Measurements from ENCODE around the gene NBL1.

NBL1 gene

GRCh38 chr1:19694298-19694697 lies 50.2 kb downstream of the NBL1 start:
- H3K4me1 ChIP-seq (ENCODE audit: insufficient read depth, low read length), result no peaks in the 10 kb centered on the region
- no peaks in the 10 kb centered on the region for H3K9me3 ChIP-seq (ENCODE audit: insufficient read depth, low read depth, low read length)
- H3K9ac ChIP-seq (ENCODE audit: low read depth, low read length), result no peak overlapping the region
- H3K27ac ChIP-seq (ENCODE audit: low read length), result no peak overlapping the region
- no peaks in the 10 kb centered on the region for H3K36me3 ChIP-seq (ENCODE audit: insufficient read depth, low read depth, low read length)
- no peak overlapping the region for H3K4me3 ChIP-seq (ENCODE audit: low read length)
- H3K27me3 ChIP-seq (ENCODE audit: insufficient read depth, low read length), result no peaks in the 10 kb centered on the region

DNA sequence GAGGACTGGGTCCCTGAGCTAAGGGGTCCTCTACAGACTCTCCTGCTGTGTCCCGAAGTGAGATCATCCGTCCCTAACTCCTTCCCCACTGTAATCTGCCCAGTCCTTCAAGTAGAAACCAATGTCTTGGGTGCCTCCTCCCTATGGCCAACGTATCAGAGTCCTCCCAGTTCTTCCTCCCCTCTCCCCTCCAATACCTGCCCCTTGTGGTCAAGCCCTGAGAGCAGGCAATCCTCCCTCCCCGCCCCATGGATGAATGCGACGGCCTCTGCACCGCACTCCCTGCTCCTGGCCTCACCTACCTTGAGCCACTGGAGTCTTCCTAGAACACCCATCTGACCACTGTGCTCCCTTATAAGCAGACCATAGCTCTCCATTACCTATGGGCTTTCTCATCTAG lies 51.7 kb downstream of the NBL1 start:
- no peak overlapping the region for H3K9ac ChIP-seq (ENCODE audit: low read depth, low read length)
- H3K27ac ChIP-seq (ENCODE audit: low read length), result no peak overlapping the region
- H3K27me3 ChIP-seq (ENCODE audit: insufficient read depth, low read length), result no peaks in the 10 kb centered on the region
- no peaks in the 10 kb centered on the region for H3K4me1 ChIP-seq (ENCODE audit: insufficient read depth, low read length)
- no peaks in the 10 kb centered on the region for H3K36me3 ChIP-seq (ENCODE audit: insufficient read depth, low read depth, low read length)
- H3K4me3 ChIP-seq (ENCODE audit: low read length), result no peak overlapping the region
- H3K9me3 ChIP-seq (ENCODE audit: insufficient read depth, low read depth, low read length), result no peaks in the 10 kb centered on the region

DNA sequence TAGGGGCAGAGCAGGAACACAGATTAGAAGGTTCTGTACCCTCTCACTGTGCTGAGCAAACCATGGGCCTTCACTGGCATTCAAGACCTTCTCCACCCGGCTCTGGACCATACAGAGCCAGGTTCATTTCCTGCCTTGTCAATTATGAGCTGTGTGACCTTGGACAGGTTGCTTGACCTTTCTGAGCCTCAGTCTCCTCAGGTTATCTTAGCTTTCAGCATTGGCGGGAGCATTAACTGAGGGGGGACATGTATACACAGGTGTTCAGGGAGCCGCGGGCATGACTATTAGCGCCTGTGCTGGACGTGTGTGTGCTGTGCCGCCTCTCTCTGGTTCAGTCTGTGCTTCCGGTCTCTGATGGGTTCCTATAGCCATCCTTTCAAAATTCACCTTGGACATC lies 52.7 kb downstream of the NBL1 start:
- no peak overlapping the region for H3K9ac ChIP-seq (ENCODE audit: low read depth, low read length)
- no peak overlapping the region for H3K4me3 ChIP-seq (ENCODE audit: low read length)
- H3K27ac ChIP-seq (ENCODE audit: low read length), result no peak overlapping the region
- no peaks in the 10 kb centered on the region for H3K27me3 ChIP-seq (ENCODE audit: insufficient read depth, low read length)
- no peaks in the 10 kb centered on the region for H3K4me1 ChIP-seq (ENCODE audit: insufficient read depth, low read length)
- H3K36me3 ChIP-seq (ENCODE audit: insufficient read depth, low read depth, low read length), result no peaks in the 10 kb centered on the region
- H3K9me3 ChIP-seq (ENCODE audit: insufficient read depth, low read depth, low read length), result no peaks in the 10 kb centered on the region

DNA sequence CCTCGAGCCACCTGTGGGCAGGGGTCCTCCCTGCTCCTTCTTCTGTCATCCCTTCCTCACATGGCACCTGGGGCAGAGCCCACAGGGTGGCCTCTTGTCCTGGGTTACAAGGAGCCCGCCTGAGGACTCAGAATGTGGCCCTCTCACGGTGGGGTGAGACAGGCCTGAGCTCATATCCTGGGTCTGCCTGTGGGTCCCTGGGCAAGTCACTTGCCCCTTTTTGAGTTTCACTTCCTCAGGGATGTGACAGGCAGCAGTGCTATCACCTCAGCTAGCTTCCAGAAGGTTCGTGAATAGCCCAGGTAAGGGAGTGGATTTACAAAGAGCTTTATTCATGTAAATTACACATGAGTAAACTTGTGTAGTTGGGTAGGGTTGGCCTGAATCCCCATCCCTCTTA lies 54.1 kb downstream of the NBL1 start:
- H3K4me3 ChIP-seq (ENCODE audit: low read length), result no peak overlapping the region
- no peaks in the 10 kb centered on the region for H3K4me1 ChIP-seq (ENCODE audit: insufficient read depth, low read length)
- H3K9ac ChIP-seq (ENCODE audit: low read depth, low read length), result no peak overlapping the region
- H3K9me3 ChIP-seq (ENCODE audit: insufficient read depth, low read depth, low read length), result no peaks in the 10 kb centered on the region
- no peaks in the 10 kb centered on the region for H3K36me3 ChIP-seq (ENCODE audit: insufficient read depth, low read depth, low read length)
- no peaks in the 10 kb centered on the region for H3K27me3 ChIP-seq (ENCODE audit: insufficient read depth, low read length)
- H3K27ac ChIP-seq (ENCODE audit: low read length), result no peak overlapping the region

GRCh38 chr1:19700079-19700777 lies 56.1 kb downstream of the NBL1 start:
- no peaks in the 10 kb centered on the region for H3K36me3 ChIP-seq (ENCODE audit: insufficient read depth, low read depth, low read length)
- peaks cover 4% of the 10 kb centered on the region; the same call in 1 of the 2 replicates for H3K4me1 ChIP-seq (ENCODE audit: insufficient read depth, low read length)
- no peak overlapping the region for H3K9ac ChIP-seq (ENCODE audit: low read depth, low read length)
- H3K9me3 ChIP-seq (ENCODE audit: insufficient read depth, low read depth, low read length), result no peaks in the 10 kb centered on the region
- H3K4me3 ChIP-seq (ENCODE audit: low read length), result no peak overlapping the region
- no peak overlapping the region for H3K27ac ChIP-seq (ENCODE audit: low read length)
- no peaks in the 10 kb centered on the region for H3K27me3 ChIP-seq (ENCODE audit: insufficient read depth, low read length)

DNA sequence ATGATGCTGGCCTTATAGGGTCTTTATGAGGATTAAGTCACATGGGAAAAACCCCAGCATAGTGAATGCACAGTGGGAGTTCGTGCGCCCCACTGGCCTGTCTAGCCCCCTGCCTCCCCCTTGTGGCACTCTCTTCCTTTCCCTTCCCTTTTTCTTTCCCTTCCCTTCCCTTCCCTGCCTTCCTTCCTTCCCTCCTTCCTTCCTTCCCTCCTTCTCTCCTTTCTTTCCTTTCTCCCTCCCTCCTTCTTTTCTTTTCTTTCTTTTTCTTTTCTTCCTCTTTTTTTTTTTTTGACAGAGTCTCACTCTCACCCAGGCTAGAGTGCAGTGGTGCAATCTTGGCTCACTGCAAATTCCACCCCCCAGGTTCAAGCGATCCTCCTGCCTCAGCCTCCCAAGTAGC lies 59.2 kb downstream of the NBL1 start:
- peaks cover 4% of the 10 kb centered on the region; the same call in 1 of the 2 replicates for H3K4me1 ChIP-seq (ENCODE audit: insufficient read depth, low read length)
- H3K4me3 ChIP-seq (ENCODE audit: low read length), result no peak overlapping the region
- H3K9me3 ChIP-seq (ENCODE audit: insufficient read depth, low read depth, low read length), result no peaks in the 10 kb centered on the region
- H3K9ac ChIP-seq (ENCODE audit: low read depth, low read length), result no peak overlapping the region
- H3K36me3 ChIP-seq (ENCODE audit: insufficient read depth, low read depth, low read length), result no peaks in the 10 kb centered on the region
- no peak overlapping the region for H3K27ac ChIP-seq (ENCODE audit: low read length)
- H3K27me3 ChIP-seq (ENCODE audit: insufficient read depth, low read length), result no peaks in the 10 kb centered on the region

DNA sequence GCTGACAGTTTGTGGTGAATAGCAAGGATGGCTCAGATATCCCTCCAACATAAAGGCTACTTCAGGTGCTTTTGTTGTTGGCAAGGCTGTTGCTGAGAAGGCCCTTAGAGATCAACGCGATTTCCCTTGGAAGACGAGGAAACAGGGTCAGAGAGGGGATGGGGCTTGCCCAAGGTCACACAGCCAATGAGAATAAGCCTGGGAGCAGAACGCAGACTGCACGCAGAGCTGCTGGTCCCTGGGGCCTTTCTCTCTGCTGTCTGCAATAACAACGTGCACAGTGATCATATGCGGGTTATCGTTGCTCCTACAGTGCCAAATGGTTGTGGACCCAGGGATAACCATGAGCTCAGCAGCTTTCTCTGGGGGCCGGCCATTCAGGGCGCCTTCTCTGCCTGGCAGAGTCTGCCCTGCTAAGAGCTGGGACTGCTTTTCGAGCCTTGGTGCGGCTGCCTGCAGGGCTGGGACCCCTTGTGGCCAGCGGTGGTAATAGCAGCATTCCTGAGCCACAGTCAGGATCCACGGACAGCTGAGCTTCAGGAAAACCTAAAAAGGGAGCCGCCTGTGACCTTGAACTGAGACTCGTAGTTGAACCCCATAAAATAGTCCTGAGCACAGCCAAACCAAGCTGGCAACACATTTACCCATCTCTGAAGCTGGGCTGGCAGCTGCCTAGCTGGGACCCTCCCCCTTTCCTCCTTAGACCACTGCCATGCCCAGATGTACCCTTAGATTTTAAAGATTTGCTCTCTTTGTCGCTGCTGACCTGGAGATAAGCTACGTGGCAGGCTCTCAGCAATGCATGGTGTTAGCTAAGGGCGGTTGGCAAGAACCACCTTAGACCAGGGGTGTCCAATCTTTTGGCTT lies 60.4 kb downstream of the NBL1 start:
- Histone ChIP-seq H3K9me3 (ENCODE audit: insufficient read depth, low read depth, low read length) (no peaks in the 10 kb centered on the region), H3K27ac (ENCODE audit: low read length) (no peak overlapping the region), H3K4me1 (ENCODE audit: insufficient read depth, low read length) (peaks cover 4% of the 10 kb centered on the region; the same call in 1 of the 2 replicates), H3K4me3 (ENCODE audit: low read length) (peak overlapping the region; percentile 51; the same call in 1 of the 2 replicates), H3K36me3 (ENCODE audit: insufficient read depth, low read depth, low read length) (no peaks in the 10 kb centered on the region), H3K27me3 (ENCODE audit: insufficient read depth, low read length) (no peaks in the 10 kb centered on the region), H3K9ac (ENCODE audit: low read depth, low read length) (no peak overlapping the region)

GRCh38 chr1:19705464-19705863 lies 61.4 kb downstream of the NBL1 start:
- no peak overlapping the region for H3K9ac ChIP-seq (ENCODE audit: low read depth, low read length)
- H3K36me3 ChIP-seq (ENCODE audit: insufficient read depth, low read depth, low read length), result no peaks in the 10 kb centered on the region
- H3K9me3 ChIP-seq (ENCODE audit: insufficient read depth, low read depth, low read length), result no peaks in the 10 kb centered on the region
- H3K4me1 ChIP-seq (ENCODE audit: insufficient read depth, low read length), result peaks cover 4% of the 10 kb centered on the region; the same call in 1 of the 2 replicates
- H3K27me3 ChIP-seq (ENCODE audit: insufficient read depth, low read length), result no peaks in the 10 kb centered on the region
- H3K4me3 ChIP-seq (ENCODE audit: low read length), result no peak overlapping the region
- H3K27ac ChIP-seq (ENCODE audit: low read length), result no peak overlapping the region

GRCh38 chr1:19706136-19706535 lies 62.0 kb downstream of the NBL1 start:
- Histone ChIP-seq H3K4me3 (ENCODE audit: low read length) (no peak overlapping the region), H3K9me3 (ENCODE audit: insufficient read depth, low read depth, low read length) (no peaks in the 10 kb centered on the region), H3K9ac (ENCODE audit: low read depth, low read length) (no peak overlapping the region), H3K27ac (ENCODE audit: low read length) (no peak overlapping the region), H3K27me3 (ENCODE audit: insufficient read depth, low read length) (no peaks in the 10 kb centered on the region), H3K4me1 (ENCODE audit: insufficient read depth, low read length) (peaks cover 4% of the 10 kb centered on the region; the same call in 1 of the 2 replicates), H3K36me3 (ENCODE audit: insufficient read depth, low read depth, low read length) (no peaks in the 10 kb centered on the region)
